Upper lobe of right lung (tissue), 1 donor: ENCODE results near the gene DMRTC2. TPM values are rescaled to one million over a fixed set of nuclear protein-coding genes. Genes with fewer than 3 reads are reported as not detected.
A peak's percentile ranks its signal among the peaks of the same experiment; 100 is the strongest.

Source experiments
- ATAC-seq: fragments of 200-7000 bp; cut with Tn5 transposase; one replicate; pipeline ENCODE4 v1.9.1; 2020; ENCODE audit warnings: mild to moderate bottlenecking, moderate library complexity
- DNase-seq: peaks from one replicate; pipeline ENCODE4 v3.0.0-alpha.2; 2020
- H3K27ac ChIP-seq: fragments of 200-600 bp; one replicate; pipeline ENCODE4 v1.8.0; 2022
- H3K27me3 ChIP-seq: fragments of 200-600 bp; one replicate; pipeline ENCODE4 v1.8.0; 2022; ENCODE audit warnings: mild to moderate bottlenecking
- H3K36me3 ChIP-seq: fragments of 200-600 bp; one replicate; pipeline ENCODE4 v1.8.0; 2022
- H3K4me1 ChIP-seq: fragments of 200-600 bp; one replicate; pipeline ENCODE4 v1.8.0; 2022
- H3K4me3 ChIP-seq: fragments of 200-600 bp; one replicate; pipeline ENCODE4 v1.8.0; 2022; ENCODE audit warnings: mild to moderate bottlenecking
- H3K9me3 ChIP-seq: fragments of 200-600 bp; one replicate; pipeline ENCODE4 v1.8.0; 2022
- CTCF ChIP-seq: fragments of 200-600 bp; IDR thresholded peaks from one replicate; pipeline ENCODE4 v1.8.0; 2022; ENCODE audit warnings: antibody characterized with exemption
- intact Hi-C: fragments of 100-400 bp; cut with DNase I; formaldehyde crosslinking; loops from one replicate; pipeline ENCODE4 v1.11.0; 2022
- total RNA-seq: library from RNA; stranded (reverse); fragmentation: NEBNext Ultra II Directional; extraction: Animal tissue kit (Norgen Biotek cat#: 25700); gene quantifications from one replicate; pipeline ENCODE4 v1.2.1, GENCODE V29; 2021
- donor health status: DM: no; HTN: yes; CAD: no; lungs with severe emphysema.

DMRTC2 gene
- total RNA-seq, 1 donor from 2014 or later = not detected

GRCh38 chr19:41887711-41888382 lies 43.0 kb downstream of the DMRTC2 start:
- TF ChIP-seq CTCF = peak; percentile 27
- Histone ChIP-seq H3K27ac (peak overlapping the region; percentile 66), H3K9me3 (no peaks in the 10 kb centered on the region), H3K4me3 (peak overlapping the region; percentile 36), H3K36me3 (peaks cover 42% of the 10 kb centered on the region), H3K4me1 (peaks cover 43% of the 10 kb centered on the region), H3K27me3 (no peaks in the 10 kb centered on the region)
- DNase-seq = peak; percentile 93
- intact Hi-C loops = no loop called here
- ATAC-seq = peak; percentile 76

- intact Hi-C loops = no loop called here
- Histone ChIP-seq H3K27me3 (no peaks in the 10 kb centered on the region), H3K9me3 (no peaks in the 10 kb centered on the region), H3K4me1 (peaks cover 43% of the 10 kb centered on the region), H3K27ac (peak overlapping the region; percentile 66), H3K4me3 (no peak overlapping the region), H3K36me3 (peaks cover 45% of the 10 kb centered on the region)
- DNase-seq (no peak), ATAC-seq (no peak)
- no peak for TF ChIP-seq CTCF
Observed at GRCh38 chr19:41888926-41889325, 44.1 kb downstream of the DMRTC2 start.

- no peaks in the 10 kb centered on the region for H3K9me3 ChIP-seq
- no peak overlapping the region for H3K4me3 ChIP-seq
- H3K36me3 ChIP-seq = peaks cover 50% of the 10 kb centered on the region
- no peaks in the 10 kb centered on the region for H3K27me3 ChIP-seq
- intact Hi-C loops = no loop called here
- DNase-seq (no peak), ATAC-seq (no peak)
- H3K27ac ChIP-seq = no peak overlapping the region
- peaks cover 38% of the 10 kb centered on the region for H3K4me1 ChIP-seq
- no peak for TF ChIP-seq CTCF
Observed at GRCh38 chr19:41889896-41890295, 45.1 kb downstream of the DMRTC2 start.

- Histone ChIP-seq H3K27ac (no peak overlapping the region), H3K4me3 (no peak overlapping the region), H3K36me3 (peaks cover 61% of the 10 kb centered on the region), H3K4me1 (peaks cover 27% of the 10 kb centered on the region), H3K9me3 (no peaks in the 10 kb centered on the region), H3K27me3 (no peaks in the 10 kb centered on the region)
- no peak for DNase-seq
- no peak for TF ChIP-seq CTCF
- intact Hi-C loops = no loop called here
- ATAC-seq = no peak
Observed at GRCh38 chr19:41890936-41891335, 46.1 kb downstream of the DMRTC2 start.

GRCh38 chr19:41892173-41892902 lies 47.5 kb downstream of the DMRTC2 start:
- TF ChIP-seq CTCF = no peak
- H3K27ac ChIP-seq = no peak overlapping the region
- peaks cover 13% of the 10 kb centered on the region for H3K4me1 ChIP-seq
- no peaks in the 10 kb centered on the region for H3K9me3 ChIP-seq
- no peak overlapping the region for H3K4me3 ChIP-seq
- peaks cover 67% of the 10 kb centered on the region for H3K36me3 ChIP-seq
- DNase-seq (no peak), ATAC-seq (no peak)
- no peaks in the 10 kb centered on the region for H3K27me3 ChIP-seq
- intact Hi-C loops = no loop called here
